GM21360 (cell line): ENCODE data around the gene SMAD5.

Source experiments
- ATAC-seq: cut with Tn5 transposase; IDR thresholded peaks from one replicate; pipeline ENCODE4 v1.9.1; 2021; ENCODE audit warnings: mild to moderate bottlenecking, moderate library complexity; ENCODE audit not compliant: unreplicated experiment

SMAD5 gene

DNA sequence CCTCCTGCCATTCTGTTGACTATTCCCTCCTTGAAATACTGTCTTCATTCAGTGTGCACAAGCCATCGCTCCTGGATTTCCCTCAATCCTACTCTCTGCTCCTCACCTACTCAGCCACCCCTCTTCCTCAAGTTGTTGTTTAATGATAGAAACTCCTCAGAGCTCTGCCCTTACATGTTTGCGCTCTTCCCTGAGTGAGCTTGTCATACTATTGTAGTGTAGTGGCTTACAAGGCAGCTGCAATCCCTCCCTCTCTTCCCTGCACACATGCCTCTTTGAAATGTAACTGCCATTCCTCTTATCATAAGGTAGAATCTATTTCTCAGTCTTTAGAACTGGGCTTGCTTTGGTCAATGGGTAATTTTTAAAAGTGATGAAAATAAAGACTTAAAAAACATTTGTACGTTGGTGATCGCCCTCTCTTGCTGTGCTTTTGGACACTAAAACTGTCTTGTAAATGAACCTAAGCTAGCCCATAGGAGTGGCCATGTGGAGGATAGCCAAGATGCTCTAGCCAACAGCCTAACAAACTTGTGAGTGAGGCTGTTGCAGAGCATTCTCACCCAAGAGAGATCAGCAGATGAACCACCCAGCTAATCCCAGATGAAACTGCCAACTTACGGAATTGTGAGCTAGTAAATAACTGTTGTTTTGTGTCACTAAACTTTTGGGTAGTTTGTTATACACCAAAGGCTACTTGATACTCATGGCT is 18.1 kb upstream of the SMAD5 start:
- ATAC-seq, result no peak

DNA sequence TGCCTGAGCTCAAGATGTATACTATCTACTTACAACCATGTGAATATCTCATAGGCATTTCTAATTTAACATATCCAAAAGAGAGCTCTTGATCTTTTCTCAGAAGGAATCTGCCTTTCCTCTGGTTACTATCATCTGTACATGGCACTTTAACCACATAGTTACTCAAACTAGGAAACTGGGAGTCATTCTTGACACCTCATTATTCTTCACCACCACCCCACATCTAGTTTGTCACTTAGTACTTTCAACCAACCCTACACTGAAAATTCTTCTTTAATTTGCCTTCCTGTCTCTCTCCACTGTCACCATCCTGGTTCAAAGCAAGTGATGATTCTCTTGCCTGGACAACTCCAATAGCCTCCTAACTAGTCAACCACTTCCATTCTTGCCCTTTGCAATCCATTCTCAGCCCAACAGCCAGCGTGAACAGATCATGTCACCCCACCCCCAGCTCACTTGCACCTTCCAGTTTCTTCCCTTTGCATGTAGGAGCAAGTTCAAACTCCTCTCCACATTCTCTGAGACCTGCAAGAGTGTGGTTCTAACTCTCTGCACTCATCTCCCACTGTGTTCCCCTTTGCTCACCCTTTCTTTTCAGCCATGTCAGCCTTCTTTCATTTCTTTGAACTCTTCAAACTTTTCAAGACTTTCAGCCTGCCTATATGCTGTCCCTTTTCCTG is 17.3 kb upstream of the SMAD5 start:
- no peak for ATAC-seq

DNA sequence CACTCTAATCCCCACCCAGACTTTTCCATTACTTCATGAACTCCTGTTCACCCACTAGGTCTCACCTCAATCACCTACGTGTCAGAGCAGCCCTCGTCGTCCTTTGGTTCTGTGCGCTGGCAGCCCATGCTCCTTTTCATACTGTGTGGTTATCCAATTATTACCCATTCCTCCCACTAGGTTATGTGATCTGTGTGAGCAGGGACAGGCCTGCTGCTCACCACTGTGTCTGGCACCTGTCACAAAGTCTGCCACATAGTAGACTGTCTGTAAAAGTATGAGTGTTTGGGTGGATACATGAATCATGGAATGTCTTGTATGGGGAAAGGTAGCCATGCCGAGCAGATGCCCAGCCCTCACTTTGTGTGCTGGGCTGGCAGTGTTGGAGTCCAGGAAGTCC is 12.1 kb upstream of the SMAD5 start:
- ATAC-seq, result no peak

DNA sequence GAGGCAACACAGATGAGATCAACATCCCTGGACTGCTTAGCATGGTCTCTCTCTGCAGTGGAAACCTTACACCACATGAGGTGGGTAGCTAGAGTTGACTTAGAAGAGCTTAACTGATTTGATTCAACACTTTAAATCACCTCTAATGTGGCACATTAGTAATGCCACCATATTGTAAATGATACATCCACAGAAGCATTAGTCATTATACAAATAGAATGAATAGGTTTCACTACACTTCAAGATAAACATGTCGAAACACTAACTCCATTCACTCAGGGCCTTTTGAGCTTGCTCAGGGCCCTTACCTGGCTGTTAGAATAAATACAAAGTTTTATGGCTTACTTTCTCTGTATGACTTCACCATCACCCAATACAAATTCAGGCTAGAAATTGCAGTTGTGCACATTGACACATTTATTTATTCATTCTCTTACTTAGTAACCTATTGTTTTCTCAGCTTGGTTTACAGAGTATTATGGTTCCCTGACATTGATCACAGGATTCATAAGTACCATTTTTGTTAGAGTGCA is 9.3 kb upstream of the SMAD5 start:
- no peak for ATAC-seq

DNA sequence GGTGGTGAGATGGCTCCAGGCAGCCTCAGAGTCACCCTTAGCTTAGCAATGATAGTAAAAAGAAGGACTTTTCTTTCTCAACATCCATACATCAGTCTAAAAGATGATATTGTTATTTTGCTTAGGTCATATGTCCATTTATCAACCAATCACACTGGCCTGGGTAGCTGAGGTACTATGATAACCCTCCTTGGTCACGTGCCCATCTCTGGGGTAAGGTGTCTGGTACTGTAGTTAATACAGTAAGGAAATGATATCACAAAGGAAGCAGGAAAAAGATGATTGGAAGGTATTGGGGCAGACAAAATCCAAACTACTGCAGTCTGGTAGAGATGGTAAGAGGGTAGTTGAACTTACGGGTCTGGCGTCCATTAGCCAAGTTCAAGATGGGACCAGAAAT is 5.1 kb upstream of the SMAD5 start:
- ATAC-seq, result no peak

DNA sequence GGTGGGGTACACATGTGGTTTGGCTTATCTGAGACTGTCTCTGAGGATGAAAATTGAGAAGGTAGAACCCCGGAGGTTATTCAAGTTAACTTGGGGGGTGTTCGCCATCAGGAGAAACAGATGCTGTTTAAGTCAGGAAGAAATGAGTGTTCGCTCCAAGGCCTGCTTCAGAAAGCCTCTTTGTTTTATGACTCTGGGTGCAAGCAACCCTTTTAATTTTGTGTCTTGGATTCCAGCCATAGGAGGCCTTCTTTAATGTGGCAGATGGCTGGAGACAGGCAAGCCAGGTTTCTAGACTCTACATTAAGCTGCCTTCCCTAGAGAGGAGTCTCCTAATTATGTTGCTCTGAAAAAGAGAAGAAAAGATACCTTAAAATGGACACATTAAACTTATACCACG is 4.2 kb upstream of the SMAD5 start:
- no peak for ATAC-seq

DNA sequence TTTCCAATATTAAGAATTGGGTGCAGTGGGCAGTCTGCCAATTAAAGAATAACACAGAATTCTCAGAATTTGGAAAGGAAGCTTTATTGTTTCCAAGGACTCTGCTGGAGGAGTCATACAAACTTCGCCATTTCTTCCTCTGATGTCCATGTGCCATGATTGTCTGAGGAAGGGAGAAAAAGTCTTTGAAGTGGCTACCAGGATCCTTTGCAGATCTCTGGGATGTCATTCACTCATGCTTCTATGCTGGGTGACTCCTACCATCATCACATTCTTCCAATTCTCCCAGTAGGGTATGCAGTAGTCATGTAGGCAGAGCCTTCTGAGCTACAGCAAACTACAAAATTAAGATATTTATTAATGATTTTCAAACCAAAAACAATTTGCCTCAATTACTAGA is 3.2 kb upstream of the SMAD5 start:
- ATAC-seq, result no peak

DNA sequence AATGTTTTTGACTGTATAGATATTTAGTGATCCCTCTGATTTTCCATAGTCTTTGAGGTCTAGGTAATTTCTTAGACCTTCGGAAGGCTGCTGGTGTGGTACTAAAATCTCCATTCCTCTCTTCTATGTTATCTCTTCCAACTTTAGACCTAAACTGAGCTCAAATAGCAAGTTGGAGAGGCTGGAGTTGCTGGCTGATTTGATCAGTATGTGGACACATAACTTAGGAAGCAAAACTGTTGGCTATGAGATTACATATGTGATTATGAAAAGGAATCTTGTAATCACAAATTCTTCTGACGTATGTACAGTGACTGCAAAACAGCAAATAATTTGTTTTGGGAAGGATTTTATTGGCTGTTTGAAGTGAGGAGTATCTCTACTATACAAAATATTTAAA is 2.1 kb upstream of the SMAD5 start:
- ATAC-seq, result no peak

DNA sequence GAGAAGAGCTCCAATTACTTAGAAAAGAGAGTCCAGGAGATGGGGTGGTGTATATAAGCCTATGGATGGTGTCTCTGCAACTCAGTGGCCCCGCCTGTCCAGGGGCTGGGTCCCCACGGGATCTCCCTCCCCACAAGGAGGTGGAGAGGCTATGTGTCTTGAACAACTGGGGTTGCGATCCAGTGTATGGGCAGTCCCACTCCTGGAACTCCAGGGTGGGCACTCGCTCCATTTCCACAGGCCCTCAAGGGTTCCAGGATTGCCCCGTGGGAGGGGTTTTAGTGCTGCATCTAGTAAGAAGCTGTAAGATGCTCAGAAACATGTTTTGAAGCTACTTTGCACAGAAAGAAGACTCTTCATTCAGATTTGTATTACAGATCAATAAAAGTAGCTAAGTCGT is 558 bp upstream of the SMAD5 start:
- ATAC-seq, result peak; percentile 20

DNA sequence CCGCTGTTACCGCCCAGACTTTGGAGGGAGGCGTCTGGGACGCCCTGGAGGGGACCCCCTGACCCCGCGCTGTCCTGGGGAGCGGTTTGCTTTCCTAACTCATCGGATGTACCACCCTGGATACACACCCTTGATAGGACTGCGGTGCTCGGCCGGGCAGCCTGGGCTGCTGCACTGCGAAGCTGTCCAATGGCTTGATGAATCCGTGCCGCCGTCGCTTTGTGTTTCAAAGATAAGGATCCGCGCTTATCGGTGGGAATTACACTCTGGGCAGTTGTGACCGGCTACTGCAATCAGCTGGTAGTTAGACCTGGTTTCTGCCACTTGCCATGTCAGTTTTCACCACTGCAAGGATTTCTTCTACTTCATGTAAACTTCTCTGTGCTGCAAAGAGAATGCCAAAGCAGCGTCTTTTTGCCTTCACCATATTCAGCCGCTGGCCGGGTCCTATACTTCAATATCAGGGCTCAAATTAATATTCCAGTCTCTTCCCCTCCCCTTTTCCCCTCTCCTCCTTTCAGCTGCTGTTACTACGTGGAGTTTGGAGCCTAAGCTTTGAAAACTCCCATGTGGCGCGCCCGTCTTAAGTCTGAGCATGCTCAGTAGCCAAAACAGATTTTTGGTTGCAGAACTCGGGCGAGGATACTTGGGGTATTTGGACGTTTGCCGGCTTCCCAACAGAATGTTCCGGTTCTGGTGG is 727 bp downstream of the SMAD5 start:
- peak; percentile 29 for ATAC-seq

DNA sequence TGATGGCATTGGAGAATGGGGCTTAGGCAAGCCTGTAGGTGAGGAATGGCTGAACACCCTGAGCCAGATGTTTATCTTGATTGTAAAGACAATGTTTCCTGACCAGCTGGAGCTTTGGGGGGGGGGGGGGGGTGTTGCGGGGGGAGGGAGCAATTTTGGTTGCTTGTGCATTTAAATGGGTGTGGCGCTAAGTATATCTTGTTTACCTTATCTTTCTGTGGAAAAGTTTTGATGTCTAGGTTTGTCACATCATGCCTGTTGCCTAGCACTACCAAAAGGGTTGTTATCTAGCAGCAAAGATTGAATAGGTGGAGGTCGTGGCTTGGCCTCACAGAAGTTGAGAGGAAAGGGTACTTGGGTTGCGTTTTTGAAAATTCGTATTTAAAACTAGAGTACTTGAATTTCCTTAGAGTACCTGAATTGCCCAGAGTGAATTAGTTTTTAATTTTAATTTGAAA is 1.3 kb downstream of the SMAD5 start:
- no peak for ATAC-seq

DNA sequence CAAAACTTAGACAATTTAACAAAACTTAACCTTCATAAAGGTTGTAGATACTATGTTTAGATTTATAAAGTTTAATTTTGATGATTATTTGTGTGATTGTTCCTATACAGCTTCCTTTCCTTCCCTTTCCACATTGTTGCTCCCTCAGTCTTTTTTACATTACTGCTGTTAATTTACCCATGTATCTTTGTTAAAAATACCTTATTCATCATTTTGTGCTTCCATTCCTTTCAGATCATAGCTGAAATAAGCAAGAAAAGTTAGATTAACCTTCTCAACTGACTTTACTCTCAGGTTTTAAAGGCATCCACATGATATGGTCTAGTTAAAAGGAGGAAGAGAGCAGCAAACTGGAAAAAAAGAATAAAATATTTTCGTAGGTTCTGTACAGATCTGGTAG is 2.0 kb downstream of the SMAD5 start:
- no peak for ATAC-seq

DNA sequence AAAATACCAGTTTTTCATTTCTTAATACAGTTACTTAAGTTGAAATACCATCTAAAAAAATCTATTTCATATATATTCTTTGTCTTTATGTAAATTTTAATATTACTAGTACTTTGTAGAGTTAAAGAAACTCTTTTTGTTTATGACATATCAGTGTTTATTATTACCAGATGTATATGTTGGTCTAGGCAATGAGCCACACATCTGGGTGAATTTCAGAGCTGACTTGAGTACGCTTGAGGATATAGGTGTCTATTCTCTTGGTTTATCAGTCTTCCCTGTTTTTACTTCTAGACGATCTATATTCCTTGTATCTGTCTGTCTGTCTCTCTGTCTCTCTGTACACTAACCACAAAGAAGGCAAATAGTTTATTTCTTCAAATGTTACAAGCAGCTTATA is 2.9 kb downstream of the SMAD5 start:
- ATAC-seq, result no peak

DNA sequence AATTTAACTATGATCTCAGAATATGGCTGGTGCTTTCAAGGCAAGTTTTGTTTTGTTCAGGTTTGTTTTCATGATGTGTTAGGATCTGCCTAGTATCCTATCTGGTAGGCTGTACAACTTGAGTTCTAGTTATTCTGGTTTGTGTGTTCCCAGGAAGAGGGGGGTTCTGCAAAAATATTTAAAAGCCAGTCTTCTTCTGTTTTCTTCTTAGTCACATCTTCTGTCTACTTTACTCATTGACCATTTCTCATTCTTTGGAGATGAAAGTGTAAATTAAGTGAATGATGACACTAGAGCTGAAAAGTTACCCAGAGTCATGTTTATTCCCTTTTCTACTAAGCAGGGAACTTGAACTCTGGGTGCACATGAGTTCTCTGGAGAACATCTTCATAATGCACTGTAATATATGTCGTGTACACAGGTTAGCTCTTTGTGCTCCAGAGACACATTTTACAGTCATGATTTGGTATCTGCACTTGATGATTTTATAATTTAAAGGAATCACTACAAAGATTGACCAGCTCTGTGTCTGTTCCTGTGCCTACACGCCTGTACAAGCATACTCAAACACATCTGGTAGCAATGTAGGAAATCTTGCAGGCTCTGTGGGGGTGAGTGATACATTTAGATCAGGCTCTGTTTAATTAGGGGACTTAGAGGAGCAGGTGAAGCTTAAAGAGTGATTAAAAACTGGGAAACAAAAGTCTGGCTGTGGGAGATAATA is 5.0 kb downstream of the SMAD5 start:
- ATAC-seq, result no peak

DNA sequence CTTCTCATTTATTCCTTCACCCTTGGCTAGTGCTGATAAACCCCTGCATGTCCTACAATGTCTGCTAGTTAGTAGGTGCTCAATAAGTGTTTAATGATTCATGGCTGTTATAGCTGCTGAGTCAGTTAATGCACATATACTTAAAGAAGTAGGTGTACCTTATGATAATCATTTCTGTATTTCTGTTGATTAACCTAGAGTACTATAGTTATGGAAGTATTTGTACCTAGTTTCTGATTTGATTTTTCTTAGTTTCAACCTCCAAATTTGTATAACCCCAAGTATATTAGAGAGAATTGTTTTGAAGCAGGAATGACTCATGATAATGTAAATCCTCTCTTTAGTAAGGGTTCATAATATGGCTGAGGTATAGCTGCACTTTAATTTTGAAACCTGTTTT is 8.9 kb downstream of the SMAD5 start:
- ATAC-seq, result peak; percentile 61

DNA sequence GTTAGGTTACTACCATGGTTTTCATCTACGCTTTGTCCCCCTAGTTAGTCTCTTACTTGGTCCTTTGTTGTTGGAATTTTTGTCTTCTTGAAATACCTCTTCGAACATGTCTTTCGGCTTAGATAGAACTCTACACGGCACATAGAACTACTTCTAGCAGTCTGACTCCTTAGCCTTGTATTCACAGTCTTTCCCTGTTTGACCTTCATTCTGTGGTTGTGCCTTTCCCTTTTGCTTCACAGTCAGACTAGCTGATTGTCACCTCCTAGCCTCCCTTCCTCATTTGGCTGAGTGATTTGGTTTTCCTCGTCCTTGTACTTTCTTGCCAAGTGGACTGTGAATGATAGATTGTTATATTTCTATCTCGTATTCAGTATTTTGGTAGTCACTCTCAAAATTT is 10.7 kb downstream of the SMAD5 start:
- ATAC-seq, result no peak

DNA sequence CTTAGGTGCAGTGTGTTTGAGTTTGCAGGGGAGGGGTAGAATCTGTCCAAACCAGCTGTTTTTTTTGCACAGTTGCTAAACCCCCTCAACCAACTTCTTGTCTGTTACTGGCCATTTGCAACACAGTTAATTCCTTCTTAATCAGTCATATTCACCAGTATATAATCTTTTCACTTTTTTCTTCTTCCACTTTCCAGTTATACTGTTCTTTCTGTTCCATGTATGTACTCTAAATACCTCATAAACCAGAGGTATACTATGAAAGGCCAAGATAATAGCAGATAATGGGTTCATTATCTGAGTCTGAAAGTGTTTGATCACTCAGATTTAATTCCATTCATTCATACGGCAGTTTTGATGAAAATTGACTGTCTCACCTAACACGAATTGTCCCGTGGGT is 11.1 kb downstream of the SMAD5 start:
- ATAC-seq, result no peak

DNA sequence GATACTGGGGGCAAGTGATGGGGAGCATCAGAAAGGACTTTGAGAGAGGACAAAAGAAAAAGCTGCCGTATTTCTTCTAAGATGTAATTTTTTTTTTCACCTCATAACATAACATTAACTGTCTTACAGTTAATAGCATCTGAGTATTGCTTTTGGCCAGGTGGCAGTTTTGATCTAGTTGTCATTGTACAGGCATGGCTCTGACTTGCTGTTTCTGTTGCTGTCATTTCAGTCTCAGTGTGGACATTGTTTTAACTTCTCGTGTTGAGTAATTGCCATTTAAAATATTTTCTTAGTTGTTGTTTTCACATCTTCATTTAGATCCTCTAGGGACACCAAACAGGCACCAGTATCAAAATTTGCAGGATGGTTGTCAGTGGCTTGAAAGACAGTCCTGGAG is 12.4 kb downstream of the SMAD5 start:
- peak; percentile 73 for ATAC-seq

DNA sequence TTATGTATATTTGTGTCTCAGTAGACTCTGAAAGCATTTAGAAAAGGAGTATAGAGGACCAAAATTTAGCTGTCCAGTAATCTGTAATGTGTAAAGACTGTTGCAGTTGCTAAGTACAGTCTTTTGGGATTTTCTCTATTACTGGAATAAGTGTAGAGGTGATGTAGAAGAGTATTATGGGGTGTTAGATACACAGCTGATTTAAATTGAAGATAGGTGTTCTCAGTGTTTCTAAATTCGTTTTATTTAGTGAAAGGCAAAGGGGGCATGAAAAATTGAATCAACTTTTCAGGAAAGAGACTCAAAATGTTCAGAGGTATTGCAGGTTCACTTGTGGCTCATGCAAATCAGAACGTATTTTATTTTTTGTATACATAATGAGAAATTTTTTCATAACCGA is 13.6 kb downstream of the SMAD5 start:
- ATAC-seq, result no peak

DNA sequence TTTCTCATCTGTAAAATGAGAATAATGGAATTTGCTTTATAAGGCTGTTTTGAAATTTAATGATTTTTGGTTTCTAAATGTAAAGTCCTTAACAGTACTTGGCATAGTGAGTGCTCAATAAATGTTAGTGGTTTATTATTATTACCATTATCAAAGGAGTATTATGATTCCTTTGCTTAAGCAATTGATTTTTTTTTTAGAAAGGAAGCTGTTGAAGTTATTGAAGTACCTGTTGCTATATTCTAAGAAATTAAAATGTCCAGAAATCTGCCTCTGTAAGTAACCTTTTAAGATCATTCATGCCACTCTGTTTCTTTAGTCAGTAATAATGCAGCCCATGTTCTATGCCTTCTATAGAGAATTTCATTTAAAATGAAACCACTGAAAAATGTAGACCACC is 15.0 kb downstream of the SMAD5 start:
- ATAC-seq, result no peak

DNA sequence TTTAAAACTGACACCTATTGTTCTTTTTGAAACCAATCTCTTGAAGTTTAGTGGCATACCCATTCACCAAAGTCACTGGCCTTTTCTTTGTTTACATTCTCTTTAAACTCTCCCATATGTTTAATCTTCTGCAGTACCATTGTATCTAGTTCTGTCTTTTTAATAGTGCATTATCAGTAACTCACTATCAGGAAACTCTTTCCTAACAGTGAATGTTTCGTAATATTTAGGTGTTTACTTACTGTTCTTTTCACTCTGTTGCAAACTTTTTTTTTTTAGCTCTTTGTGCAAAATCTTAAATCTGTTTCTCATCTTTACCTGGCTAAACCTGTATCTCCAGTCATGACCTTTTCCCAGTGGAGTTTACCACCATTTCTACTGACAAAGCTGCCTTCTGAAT is 17.2 kb downstream of the SMAD5 start:
- no peak for ATAC-seq
